Epithelial cell of umbilical artery (primary cell): ENCODE results near the gene PCDHA2. TPM values are rescaled to one million over a fixed set of nuclear protein-coding genes. Genes with fewer than 3 reads are reported as not detected.

ENCODE experiments used
- total RNA-seq: library from RNA; depleted of rRNA; stranded (reverse); fragments of >200 nt; gene quantifications from 2 replicates; pipeline ENCODE4 v1.2.3, GENCODE V29; 2014

Gene PCDHA2
- total RNA-seq, result 0.15 TPM in 1 of 2 replicates, not detected in the other

DNA sequence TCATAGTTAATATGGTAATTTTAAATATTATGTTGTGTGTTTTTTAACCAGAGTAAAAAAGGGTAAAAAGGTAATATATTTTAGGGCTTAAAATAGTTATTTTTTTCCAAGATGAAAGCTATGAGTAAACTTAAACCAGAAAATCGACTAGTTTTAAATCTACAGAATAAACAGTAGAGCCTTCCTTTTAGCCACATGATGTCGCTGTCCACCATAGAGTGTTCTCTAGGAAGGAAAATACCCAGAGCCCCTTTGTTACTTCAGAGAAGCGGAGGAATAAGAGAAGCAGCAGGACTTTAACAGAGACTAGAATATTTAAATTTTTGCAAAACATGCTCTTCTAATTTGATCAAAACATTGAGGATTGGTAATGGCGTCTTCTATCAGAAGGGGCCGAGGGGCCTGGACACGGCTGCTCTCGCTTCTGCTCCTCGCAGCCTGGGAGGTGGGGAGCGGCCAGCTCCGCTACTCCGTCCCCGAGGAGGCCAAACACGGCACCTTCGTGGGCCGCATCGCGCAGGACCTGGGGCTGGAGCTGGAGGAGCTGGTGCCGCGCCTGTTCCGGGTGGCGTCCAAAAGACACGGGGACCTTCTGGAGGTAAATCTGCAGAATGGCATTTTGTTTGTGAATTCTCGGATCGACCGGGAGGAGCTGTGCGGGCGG is at the start of gene PCDHA2:
PCDHA2 (plus strand) TSS at position 258 of the 664 bp plus-strand sequence.

DNA sequence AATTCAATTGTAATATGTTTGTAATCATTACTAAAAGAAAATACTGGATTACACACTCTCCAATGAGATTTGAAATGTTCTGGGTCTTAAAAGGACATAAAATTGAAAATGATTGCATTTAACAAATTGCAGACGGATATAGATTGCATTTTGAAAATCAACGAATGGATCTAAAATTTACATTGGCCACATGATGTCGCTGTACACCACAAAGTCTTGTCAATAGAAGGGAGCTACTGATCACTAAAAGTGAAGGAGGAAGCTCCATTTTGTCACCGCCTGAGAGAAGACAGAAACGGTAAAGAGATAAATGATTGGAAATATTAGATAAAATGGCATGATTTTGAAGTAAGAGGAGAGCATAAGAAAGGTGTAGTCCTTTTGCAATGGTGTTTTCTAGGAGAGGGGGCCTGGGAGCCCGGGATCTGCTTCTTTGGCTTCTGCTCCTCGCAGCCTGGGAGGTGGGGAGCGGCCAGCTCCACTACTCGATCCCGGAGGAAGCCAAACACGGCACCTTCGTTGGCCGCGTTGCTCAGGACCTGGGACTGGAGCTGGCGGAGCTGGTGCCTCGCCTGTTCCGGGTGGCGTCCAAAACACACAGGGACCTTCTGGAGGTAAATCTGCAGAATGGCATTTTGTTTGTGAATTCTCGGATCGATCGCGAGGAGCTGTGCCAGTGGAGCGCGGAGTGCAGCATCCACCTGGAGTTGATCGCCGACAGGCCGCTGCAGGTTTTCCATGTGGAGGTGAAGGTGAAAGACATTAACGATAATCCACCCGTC is 8.6 kb upstream of the PCDHA2 start, which contains the start of gene PCDHA1:
PCDHA1 (plus strand) TSS at position 236 of the 782 bp plus-strand sequence.

DNA sequence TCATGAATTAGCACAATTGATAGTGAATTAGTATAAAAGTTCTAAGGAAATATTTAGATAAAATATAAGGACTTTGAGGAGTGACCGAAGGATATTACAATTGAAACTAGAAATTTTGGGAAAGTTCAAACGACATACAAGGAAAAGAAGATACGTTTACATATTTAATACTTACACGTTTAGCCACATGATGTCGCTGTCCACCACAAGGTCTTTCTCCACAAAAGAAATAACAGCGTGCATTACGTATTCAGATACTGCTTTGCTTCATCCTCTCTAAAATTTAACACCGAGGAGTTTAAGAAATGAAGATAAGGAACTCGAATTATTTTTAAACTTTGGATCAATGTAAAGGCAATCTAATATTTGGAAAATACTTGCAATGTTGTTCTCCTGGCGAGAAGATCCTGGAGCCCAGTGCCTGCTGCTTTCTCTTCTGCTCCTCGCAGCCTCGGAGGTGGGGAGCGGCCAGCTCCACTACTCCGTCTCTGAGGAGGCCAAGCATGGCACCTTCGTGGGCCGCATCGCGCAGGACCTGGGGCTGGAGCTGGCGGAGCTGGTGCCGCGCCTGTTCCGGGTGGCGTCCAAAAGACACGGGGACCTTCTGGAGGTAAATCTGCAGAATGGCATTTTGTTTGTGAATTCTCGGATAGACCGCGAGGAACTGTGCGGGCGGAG is 6.3 kb downstream of the PCDHA2 start, which contains the start of gene PCDHA3:
PCDHA3 (plus strand) TSS at position 242 of the 678 bp plus-strand sequence.

DNA sequence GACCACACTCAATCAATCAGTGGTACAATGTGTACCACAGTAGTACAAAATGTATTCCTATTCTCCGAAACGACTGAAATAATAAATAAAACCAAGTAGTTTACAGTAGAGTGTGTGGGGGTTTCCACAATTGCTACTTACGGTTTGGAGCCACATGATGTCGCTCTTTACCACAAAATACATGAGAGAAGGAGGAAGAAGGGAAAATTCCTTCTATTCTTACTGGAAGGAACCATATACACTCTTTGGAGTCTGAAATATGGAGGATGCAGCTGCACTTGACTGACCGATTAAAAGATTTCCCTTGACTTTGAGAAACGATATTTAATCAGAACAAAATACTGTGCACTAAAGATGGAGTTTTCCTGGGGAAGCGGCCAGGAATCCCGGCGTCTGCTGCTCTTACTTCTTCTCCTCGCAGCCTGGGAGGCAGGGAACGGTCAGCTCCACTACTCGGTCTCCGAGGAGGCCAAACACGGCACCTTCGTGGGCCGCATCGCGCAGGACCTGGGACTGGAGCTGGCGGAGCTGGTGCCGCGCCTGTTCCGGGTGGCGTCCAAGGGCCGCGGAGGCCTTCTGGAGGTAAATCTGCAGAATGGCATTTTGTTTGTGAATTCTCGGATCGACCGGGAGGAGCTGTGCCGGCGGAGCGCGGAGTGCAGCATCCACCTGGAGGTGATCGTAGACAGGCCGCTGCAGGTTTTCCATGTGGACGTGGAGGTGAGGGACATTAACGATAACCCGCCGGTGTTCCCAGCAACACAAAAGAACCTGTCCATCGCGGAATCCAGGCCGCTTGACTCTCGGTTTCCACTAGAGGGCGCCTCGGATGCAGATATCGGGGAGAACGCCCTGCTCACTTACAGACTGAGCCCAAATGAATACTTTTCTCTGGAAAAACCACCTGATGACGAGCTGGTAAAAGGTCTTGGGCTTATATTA is 12.5 kb downstream of the PCDHA2 start, which contains the start of gene PCDHA4:
PCDHA4 (plus strand) TSS at position 235 of the 942 bp plus-strand sequence.

DNA sequence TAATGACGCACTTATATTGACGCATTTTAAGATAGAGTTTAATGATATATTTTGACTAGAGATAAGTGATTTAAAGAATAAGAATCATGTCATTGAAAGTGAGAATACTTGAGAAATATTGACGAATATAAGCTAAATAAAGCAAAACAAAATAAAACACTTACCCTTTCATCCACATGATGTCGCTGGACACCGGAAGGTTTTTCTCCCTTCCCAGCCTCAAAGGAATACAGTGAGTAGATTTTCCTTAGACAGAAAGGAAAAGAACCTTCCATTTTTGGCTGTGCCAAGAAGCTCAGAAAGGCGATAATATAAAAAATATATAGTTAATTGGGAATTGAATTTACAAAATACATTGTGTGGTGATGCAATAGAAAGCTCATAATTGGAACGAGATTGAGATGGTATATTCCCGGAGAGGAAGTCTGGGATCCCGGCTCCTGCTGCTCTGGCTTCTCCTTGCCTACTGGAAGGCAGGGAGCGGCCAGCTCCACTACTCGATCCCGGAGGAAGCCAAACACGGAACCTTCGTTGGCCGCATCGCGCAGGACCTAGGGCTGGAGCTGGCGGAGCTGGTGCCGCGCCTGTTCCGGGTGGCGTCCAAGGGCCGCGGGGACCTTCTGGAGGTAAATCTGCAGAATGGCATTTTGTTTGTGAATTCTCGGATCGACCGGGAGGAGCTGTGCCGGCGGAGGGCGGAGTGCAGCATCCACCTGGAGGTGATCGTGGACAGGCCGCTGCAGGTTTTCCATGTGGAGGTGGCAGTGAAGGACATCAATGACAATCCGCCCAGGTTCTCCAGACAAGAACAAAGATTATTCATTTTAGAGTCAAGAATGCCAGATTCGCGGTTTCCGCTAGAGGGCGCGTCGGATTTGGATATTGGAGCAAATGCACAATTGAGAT is 27.0 kb downstream of the PCDHA2 start, which contains the start of gene PCDHA5:
PCDHA5 (plus strand) TSS at position 239 of the 906 bp plus-strand sequence.

DNA sequence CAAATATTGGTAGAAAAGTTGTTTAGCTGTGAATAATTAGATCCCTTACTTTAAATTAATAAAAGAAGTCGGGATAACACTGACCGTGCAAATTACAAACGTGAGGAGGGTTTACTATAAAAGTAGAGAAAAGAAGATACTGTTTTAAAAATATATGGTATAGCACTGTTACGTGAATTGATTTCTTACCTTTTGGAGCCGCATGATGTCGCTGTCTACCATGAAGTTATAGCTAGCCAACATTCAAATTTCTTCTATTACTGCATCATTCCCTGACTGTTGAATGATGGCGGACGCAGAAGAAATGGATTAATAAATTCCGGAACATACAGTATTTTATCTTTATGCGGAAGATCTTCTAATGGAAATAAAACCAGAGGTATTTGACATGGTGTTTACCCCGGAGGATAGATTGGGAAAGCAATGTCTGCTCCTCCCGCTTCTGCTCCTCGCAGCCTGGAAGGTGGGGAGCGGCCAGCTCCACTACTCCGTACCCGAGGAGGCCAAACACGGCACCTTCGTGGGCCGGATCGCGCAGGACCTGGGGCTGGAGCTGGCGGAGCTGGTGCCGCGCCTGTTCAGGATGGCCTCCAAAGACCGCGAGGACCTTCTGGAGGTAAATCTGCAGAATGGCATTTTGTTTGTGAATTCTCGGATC is 33.2 kb downstream of the PCDHA2 start, which contains the start of gene PCDHA6:
PCDHA6 (plus strand) TSS at position 257 of the 658 bp plus-strand sequence; CDS start at position 389, 132 bp downstream.

DNA sequence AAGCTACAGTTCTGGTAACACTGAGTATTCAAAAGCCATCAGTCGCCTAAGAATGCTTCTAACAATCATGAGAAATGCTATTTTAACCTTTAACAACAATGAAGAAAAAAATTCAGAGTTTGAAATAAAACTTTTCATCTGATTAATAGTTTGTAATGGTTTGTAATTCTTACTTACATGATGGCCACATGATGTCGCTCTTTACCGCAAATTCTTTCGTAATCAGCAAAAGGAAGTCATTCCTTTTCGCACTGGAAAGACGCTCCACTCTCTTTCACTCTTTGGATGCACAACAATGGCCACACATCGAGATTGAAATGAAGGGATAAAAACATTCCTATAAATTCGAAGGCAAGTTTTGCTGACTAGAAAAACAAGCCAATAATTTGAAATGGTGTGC is 39.3 kb downstream of the PCDHA2 start, which contains the start of gene PCDHA7:
PCDHA7 (plus strand) TSS at position 277 of the 400 bp plus-strand sequence; CDS start at position 392, 115 bp downstream.

DNA sequence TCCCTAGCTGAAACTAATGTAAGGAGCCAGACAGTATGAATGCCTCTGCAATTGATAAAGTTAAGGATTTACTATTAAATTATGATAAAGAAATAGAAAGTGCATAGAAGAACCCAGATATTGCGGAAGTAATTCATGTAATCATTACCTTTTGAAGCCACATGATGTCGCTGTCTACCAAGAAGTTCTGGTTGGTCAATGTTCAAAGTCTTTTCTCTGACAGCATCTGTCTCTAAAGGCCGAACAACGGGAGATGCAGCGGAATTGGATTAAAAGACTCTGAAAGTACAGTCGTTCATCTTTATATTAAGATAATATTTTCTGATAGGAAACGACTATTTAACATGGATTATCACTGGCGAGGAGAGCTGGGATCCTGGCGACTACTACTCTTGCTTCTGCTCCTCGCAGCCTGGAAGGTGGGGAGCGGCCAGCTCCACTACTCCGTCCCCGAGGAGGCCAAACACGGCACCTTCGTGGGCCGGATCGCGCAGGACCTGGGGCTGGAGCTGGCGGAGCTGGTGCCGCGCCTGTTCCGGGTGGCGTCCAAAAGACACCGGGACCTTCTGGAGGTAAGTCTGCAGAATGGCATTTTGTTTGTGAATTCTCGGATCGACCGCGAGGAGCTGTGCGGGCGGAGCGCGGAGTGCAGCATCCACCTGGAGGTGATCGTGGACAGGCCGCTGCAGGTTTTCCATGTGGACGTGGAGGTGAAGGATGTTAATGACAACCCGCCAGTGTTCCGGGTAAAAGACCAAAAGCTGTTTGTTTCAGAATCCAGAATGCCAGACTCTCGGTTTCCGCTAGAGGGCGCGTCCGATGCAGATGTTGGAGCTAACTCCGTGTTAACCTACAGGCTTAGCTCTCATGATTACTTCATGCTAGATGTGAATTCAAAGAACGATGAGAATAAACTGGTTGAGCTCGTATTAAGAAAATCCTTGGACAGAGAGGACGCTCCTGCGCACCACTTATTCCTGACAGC is 46.6 kb downstream of the PCDHA2 start, which contains the start of gene PCDHA8:
PCDHA8 (plus strand) TSS at position 210 of the 985 bp plus-strand sequence; CDS start at position 345, 135 bp downstream.

Other genes starting within 250 kb of the PCDHA2 start
- gene EIF4EBP3, start 247.2 kb upstream of the PCDHA2 start, total RNA-seq, result 0.32 TPM in 1 of 2 replicates, not detected in the other
- gene SRA1, start 237.4 kb upstream of the PCDHA2 start, total RNA-seq, result 25.2 and 31.5 TPM in 2 replicates
- 3.9 and 13.4 TPM in 2 replicates for gene APBB3, start 230.3 kb upstream of the PCDHA2 start, total RNA-seq
- gene SLC35A4, start 230.0 kb upstream of the PCDHA2 start, total RNA-seq, result 10.7 and 39.7 TPM in 2 replicates
- 1.2 and 1.6 TPM in 2 replicates for gene CD14, start 161.7 kb upstream of the PCDHA2 start, total RNA-seq
- 13.4 and 18.2 TPM in 2 replicates for gene TMCO6, start 155.4 kb upstream of the PCDHA2 start, total RNA-seq
- gene NDUFA2, start 147.2 kb upstream of the PCDHA2 start, total RNA-seq, result 44.2 and 53.6 TPM in 2 replicates
- 98.4 and 109 TPM in 2 replicates for gene IK, start 147.0 kb upstream of the PCDHA2 start, total RNA-seq
- gene WDR55, start 129.9 kb upstream of the PCDHA2 start, total RNA-seq, result 29.9 and 31.8 TPM in 2 replicates
- gene DND1, start 121.3 kb upstream of the PCDHA2 start, total RNA-seq, result 0.15 TPM in 1 of 2 replicates, not detected in the other
- gene HARS1, start 103.5 kb upstream of the PCDHA2 start, total RNA-seq, result 81.9 and 89.5 TPM in 2 replicates
- 31.8 and 40.9 TPM in 2 replicates for gene HARS2, start 103.4 kb upstream of the PCDHA2 start, total RNA-seq
- gene ZMAT2, start 94.4 kb upstream of the PCDHA2 start, total RNA-seq, result 49.7 and 59.4 TPM in 2 replicates
- gene PCDHA1, start 8.7 kb upstream of the PCDHA2 start, total RNA-seq, result 0.32 TPM in 1 of 2 replicates, not detected in the other
- gene PCDHA3, start 6.2 kb downstream of the PCDHA2 start, total RNA-seq, result under 0.01 and 0.32 TPM in 2 replicates
- gene PCDHA4, start 12.2 kb downstream of the PCDHA2 start, total RNA-seq, result 0.32 and 0.61 TPM in 2 replicates
- not detected in 2 replicates for gene PCDHA5, start 26.8 kb downstream of the PCDHA2 start, total RNA-seq
- under 0.01 and 0.15 TPM in 2 replicates for gene PCDHA6, start 33.1 kb downstream of the PCDHA2 start, total RNA-seq
- 0.15 and 0.32 TPM in 2 replicates for gene PCDHA7, start 39.4 kb downstream of the PCDHA2 start, total RNA-seq
- 0.15 TPM in 1 of 2 replicates, not detected in the other for gene PCDHA8, start 46.3 kb downstream of the PCDHA2 start, total RNA-seq
- gene PCDHA9, start 53.5 kb downstream of the PCDHA2 start, total RNA-seq, result under 0.01 and 0.15 TPM in 2 replicates
- gene PCDHA10, start 61.0 kb downstream of the PCDHA2 start, total RNA-seq, result under 0.01 and 0.15 TPM in 2 replicates
- gene PCDHA11, start 74.1 kb downstream of the PCDHA2 start, total RNA-seq, result under 0.01 TPM in 1 of 2 replicates, not detected in the other
- gene PCDHA12, start 80.5 kb downstream of the PCDHA2 start, total RNA-seq, result not detected in 2 replicates
- gene PCDHA13, start 87.3 kb downstream of the PCDHA2 start, total RNA-seq, result 0.15 TPM in 1 of 2 replicates, not detected in the other
- under 0.01 TPM in 1 of 2 replicates, not detected in the other for gene PCDHAC1, start 131.4 kb downstream of the PCDHA2 start, total RNA-seq
- gene PCDHAC2, start 171.6 kb downstream of the PCDHA2 start, total RNA-seq, result under 0.01 and 0.30 TPM in 2 replicates